Femur (tissue), 1 donor: ENCODE measurements around the gene MCRIP1.

ENCODE experiments used
- DNase-seq: peaks from one replicate; pipeline ENCODE4 v3.0.0-alpha.2; 2017

The MCRIP1 gene

GRCh38 chr17:81802856-81803643 lies 30.0 kb downstream of the MCRIP1 start:
- DNase-seq = no peak

GRCh38 chr17:81802048-81802758 lies 30.9 kb downstream of the MCRIP1 start:
- DNase-seq = no peak

- DNase-seq = no peak
These were observed 31.8 kb downstream of the MCRIP1 start for GRCh38 chr17:81801327-81801726.

DNA sequence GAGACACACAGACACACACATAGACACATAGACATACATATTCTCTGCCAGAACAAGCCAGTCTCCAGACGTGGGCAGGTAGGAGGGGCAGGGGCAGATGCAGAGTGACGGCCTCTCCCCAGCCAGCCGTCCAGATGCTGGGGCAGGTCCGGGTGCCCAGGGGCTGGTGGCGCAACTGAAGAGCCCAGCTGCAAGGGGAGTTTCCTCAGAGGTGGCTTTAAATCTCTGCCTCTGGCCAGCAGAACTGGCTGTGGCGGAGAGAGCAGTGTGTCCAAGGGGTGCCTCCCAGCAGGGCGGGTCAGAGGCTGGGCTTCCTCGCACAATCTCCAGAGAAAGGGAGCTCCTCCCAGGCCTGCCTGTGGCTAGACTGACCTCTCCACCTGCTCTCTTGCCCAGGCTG lies 38.6 kb downstream of the MCRIP1 start:
- DNase-seq = no peak

- DNase-seq = no peak
These were observed 39.0 kb downstream of the MCRIP1 start for GRCh38 chr17:81794074-81794476.

DNA sequence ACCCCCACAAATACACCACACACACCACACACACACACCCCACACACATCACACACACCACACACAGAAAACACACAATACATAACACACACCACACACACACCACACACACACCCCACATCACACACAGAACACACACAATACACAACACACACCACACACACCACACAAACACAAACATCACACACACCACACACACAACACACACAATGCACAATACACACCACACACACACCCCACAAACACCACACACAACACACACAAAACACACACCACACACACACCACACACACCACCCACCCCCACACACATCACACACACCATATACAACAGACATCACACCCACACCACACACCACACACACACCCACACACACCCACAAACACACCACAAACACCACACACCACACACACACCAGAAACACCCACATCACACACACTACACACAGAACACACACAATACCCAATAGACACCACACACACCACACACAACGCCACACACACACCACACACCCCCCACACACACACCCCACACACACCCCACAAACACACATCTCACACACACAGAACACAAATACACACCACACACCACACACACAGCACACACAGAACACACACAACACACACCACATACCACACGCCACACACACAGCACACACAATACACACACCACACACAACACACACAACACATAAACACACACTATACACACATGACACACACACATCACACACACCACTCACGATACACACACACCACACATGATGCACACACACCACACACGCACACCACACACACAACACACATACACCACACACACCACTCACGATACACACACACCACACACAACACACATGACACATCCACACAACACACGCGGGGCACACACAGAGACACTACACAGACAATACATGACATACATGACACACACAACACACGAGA lies 40.1 kb downstream of the MCRIP1 start:
- no peak for DNase-seq
